IgD-negative memory B cell (primary cell): ENCODE data around the gene MYL7. TPM values are rescaled to one million over a fixed set of nuclear protein-coding genes. Genes with fewer than 3 reads are reported as not detected.

Experiments used
- H3K27ac Mint-ChIP-seq, 3 donors: one replicate each; pipeline ENCODE4 v1.8.0; 2020 to 2022; ENCODE audit warnings: mild to moderate bottlenecking in 3 of 3, mixed read lengths in 3 of 3, moderate library complexity in 1 of 3
- H3K27me3 Mint-ChIP-seq: one replicate; pipeline ENCODE4 v1.8.0; 2021; ENCODE audit warnings: mixed read lengths
- H3K36me3 Mint-ChIP-seq: one replicate; pipeline ENCODE4 v1.8.0; 2020; ENCODE audit warnings: mild to moderate bottlenecking, mixed read lengths
- H3K4me1 Mint-ChIP-seq, 3 donors: one replicate each; pipeline ENCODE4 v1.8.0; 2020 to 2022; ENCODE audit warnings: mixed read lengths in 3 of 3, mild to moderate bottlenecking in 1 of 3
- H3K4me3 Mint-ChIP-seq, 4 donors: one replicate each; pipeline ENCODE4 v1.8.0; 2020 to 2022; ENCODE audit warnings: mild to moderate bottlenecking in 4 of 4, mixed read lengths in 4 of 4, moderate library complexity in 3 of 4
- H3K9me3 Mint-ChIP-seq, 3 donors: one replicate each; pipeline ENCODE4 v1.8.0; 2020 to 2021; ENCODE audit warnings: mixed read lengths in 3 of 3, mild to moderate bottlenecking in 1 of 3
- polyA plus RNA-seq: library from polyadenylated mRNA; unstranded; fragments of 300-500 nt; fragmentation: Illumina TruSeq; gene quantifications from one replicate; pipeline ENCODE4 v1.2.3, GENCODE V29; 2021

MYL7 gene, protein sequence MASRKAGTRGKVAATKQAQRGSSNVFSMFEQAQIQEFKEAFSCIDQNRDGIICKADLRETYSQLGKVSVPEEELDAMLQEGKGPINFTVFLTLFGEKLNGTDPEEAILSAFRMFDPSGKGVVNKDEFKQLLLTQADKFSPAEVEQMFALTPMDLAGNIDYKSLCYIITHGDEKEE
- polyA plus RNA-seq, result not detected

DNA sequence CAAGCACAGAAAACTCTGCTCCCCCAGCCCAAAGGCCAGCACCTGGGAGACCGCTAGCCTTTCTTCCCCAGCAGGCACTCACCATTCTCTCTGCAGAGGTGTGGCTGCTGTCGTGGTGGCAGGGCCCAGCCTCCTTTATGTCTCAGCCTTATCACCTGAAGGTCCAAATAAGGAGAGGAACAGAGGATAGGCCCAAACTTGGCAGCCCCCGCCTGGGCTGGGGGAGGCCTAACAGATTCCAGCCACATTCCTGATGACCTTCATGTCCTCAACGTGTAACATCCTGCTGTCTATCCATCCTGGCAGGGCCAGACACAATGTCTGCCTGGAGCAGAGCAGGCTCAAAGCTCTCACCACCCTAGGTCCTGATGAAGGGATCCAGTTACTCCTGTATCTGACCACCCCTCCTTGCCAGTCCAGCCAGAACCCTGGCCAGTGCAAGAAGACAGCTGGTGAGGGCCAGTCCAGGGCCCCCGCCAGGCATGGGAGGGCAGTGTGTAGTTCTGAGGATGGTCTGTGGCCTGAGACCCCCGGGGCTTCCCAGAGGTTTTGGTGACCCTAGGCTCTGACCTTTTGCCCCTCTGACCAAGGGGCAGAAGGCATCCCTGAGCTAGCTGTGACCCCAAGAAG is at the start of gene MYL7:
Gene MYL7 (minus strand): TSS at position 112 of the 630 bp plus-strand sequence. CDS start 27 bp downstream, at position 85.
- no peak within 1 kb of the TSS for H3K4me3 Mint-ChIP-seq
- H3K4me1 Mint-ChIP-seq, result peaks cover 0 to 1% (median 0%) of the 10 kb centered on the region in 3 donors
- H3K27ac Mint-ChIP-seq, result no peak within 1 kb of the TSS
- H3K36me3 Mint-ChIP-seq, result no peaks in the 10 kb centered on the region
- H3K9me3 Mint-ChIP-seq, result no peaks in the 10 kb centered on the region
- peaks cover 4% of the 10 kb centered on the region for H3K27me3 Mint-ChIP-seq

DNA sequence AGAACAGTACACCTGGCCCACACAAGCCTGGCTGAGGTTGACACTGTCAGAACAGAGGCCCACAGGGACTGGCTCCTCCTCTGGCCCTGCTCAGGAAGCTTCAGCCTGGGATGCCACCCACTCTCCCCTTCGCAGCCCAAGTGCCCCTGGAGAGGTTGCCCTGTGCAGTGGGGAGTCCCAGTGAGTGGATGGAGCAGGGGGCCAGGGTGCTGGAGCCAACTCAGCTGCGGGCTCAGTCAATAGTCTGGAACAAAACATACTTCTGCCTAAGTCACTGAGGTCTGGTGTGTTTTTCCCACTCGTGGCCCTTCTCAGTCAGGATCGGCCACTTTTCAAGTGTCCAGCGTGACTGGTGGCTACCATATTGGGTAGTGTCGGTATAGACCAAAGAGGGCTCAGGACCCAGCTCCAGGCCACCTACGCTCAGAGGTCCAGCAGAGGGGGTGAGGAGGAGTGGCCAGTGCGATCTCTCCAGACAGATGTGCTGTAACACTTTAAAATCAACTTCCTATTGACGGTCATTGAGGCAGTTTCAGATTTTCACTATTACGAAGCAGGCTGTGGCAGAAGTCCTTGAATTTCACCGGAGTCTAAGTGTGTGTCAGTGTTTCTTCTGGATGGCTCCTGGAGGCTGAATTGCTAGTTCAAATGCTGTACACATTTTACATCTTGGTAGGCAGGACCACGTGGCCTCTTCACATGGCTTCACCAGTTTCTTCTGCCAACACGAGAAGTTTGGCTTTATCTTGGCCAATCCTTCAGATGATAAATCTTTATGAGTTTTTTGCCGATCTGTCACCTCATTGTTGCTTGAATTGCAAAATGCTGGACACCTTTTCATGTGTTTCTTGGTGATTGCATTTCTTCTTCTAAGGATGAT is 49.1 kb upstream of the MYL7 start:
- Mint-ChIP-seq H3K4me3 (no peak overlapping the region), H3K9me3 (no peaks in the 10 kb centered on the region), H3K36me3 (no peaks in the 10 kb centered on the region), H3K4me1 (no peaks in the 10 kb centered on the region), H3K27me3 (peaks cover 3% of the 10 kb centered on the region), H3K27ac (no peak overlapping the region)

DNA sequence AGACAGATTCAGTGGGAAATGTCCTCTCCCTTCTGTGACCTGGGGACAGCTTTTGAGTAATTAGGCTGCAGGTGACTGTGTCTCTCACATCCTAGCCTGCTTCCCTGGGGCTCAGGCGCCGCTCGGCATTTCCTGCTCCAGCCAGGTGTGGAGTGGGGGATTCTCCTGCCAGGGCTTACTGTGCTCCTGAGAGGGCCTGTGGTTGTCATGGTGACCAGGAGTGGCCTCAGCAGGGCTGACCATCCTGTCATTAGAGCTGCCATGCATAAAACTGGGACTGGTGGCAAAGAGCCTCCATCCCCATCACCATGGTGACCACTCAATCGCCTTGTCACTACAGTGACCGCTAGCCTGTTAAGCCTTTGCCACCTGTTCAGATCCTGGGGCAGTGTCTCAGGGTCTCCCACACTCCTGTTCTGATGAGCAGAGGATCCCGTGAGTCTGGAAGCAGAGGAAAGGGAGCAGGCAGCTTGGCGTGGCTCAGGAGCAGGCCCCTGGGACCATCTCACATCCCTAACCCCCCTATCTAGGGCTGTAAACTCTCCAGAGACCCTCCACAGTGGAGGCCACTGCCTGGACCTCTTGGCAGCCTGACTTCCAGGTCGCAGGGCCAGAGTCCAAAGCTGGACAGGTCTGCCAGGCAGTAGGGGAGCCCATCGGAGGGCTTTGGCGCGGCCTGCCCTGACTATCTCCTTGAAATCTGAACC is 48.3 kb upstream of the MYL7 start, which contains the start of gene GCK:
Gene GCK (minus strand): TSS at position 154 of the 707 bp plus-strand sequence. CDS start 486 bp downstream, outside the sequence.
- H3K9me3 Mint-ChIP-seq, result no peaks in the 10 kb centered on the region
- H3K36me3 Mint-ChIP-seq, result no peaks in the 10 kb centered on the region
- no peaks in the 10 kb centered on the region for H3K4me1 Mint-ChIP-seq
- H3K27ac Mint-ChIP-seq, result no peak within 1 kb of the TSS
- H3K27me3 Mint-ChIP-seq, result peaks cover 3% of the 10 kb centered on the region
- H3K4me3 Mint-ChIP-seq, result no peak within 1 kb of the TSS

DNA sequence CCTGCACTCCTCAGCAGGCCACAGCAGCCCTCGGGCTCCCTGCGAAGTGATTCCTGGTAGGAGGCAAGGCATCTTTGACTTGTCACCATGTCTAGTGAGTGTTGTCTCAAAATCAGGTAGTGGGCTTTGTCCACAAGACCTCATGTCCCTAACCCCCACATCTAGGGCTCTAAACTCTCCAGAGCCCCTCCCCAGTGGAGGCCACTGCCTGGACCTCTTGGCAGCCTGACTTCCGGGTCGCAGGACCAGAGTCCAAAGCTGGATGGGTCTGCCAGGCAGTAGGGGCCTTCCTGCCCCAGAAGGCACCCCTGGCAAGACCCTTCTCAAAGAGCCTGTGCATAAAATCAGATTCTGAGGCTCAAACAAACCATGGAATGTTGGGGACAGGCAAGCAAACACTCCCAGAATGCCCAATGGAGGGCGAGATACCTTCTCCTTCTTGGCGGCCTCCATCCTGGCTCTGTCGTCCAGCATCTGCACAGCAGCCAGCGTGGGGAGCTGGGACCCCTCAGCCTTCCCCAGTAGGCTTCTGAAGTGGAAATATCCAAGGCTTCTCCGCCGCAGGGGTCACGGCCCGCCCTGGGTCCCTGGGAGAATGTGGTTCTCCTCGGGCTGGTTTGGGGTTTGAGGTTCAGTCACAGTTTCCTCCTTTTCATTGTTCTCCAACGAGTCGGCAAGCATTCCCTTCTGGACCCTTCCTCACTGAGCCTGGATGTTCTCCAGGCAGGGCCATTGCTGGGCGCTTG is 47.5 kb upstream of the MYL7 start:
- Mint-ChIP-seq H3K4me1 (no peaks in the 10 kb centered on the region), H3K9me3 (no peaks in the 10 kb centered on the region), H3K4me3 (no peak overlapping the region), H3K27me3 (peaks cover 5% of the 10 kb centered on the region), H3K36me3 (no peaks in the 10 kb centered on the region), H3K27ac (no peak overlapping the region)

DNA sequence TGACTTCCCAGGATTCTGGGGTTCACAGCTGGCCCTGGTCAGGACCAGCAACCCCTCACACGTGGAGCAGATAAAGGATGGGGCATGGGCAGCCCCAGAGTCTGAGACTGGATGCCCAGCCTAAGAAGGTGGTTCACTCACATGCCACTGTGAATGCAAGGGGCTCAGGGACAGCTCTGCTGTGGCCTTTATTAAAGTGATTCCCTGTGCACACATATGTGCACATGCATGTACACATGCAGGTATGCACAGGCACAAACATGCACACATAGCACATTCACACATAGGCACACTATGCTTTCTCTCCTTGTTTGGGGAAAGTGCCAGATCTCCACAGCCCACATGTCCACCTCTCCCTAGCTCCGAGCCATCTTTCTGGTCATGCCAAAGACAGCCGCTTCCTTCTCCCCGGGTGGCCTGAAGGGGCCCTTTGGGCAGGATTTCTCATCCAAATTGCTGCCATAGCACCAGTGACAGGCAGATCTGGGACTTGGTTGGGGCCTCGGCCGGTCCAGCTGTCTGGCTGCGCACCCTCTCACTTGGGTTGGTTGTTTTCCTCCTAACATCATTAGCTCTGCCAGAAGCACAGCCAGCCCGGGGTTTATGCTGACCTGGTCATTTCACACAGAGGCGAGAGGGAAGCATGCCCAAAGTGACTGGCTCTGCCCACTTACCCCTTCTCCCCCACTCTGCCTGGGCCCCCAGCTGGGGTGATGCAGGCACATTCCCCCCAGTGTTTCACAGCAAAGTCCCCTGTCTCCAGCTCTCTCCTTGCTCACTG is 46.7 kb upstream of the MYL7 start:
- H3K36me3 Mint-ChIP-seq, result peaks cover 2% of the 10 kb centered on the region
- H3K9me3 Mint-ChIP-seq, result peaks cover 0 to 5% (median 0%) of the 10 kb centered on the region in 3 donors
- H3K4me3 Mint-ChIP-seq, result no peak overlapping the region
- no peaks in the 10 kb centered on the region for H3K4me1 Mint-ChIP-seq
- peaks cover 6% of the 10 kb centered on the region for H3K27me3 Mint-ChIP-seq
- no peak overlapping the region for H3K27ac Mint-ChIP-seq

DNA sequence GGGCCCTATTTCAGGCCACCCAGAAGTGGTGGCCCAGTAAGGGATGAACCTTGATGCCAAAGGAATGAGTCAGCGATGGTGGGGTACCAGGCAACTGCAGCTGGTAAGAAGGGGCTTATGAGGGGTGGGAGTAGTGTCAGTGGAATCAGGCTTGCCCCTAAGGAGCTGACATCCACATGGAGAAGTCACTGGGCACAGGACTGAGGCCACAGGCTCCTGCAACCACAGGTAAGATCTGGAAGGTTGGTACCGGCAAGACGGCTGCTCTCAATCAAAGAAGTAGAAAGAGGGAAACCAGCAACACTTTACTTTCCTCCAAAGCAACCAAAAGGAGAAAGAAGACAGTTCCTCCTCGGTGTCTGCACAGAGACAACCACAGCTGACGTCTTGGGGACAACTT is 45.6 kb upstream of the MYL7 start:
- Mint-ChIP-seq H3K27me3 (peaks cover 11% of the 10 kb centered on the region), H3K4me1 (no peaks in the 10 kb centered on the region), H3K27ac (no peak overlapping the region), H3K36me3 (peaks cover 2% of the 10 kb centered on the region), H3K9me3 (peaks cover 0 to 6% (median 2%) of the 10 kb centered on the region in 3 donors), H3K4me3 (peak overlapping the region in 1 of 4 donors; percentile 66)

DNA sequence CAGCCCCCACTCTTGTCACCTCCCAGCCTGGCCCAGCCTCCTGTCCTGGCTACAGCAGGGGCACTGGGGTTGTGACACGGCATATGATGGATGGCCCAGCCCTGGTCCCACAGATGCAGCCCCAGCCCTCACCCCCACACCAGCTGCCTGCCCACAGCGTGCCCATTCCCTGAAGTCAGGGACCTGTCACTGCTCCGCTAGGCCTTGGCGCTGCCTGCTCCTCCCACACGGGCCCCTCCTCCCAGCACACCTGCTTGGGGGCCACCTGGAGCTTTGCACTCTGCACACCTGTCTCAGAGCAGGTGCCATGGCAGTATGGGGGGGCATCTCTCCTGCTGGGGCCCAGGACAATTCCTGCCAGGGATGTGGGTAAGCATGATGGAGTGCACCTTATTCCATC is 44.6 kb upstream of the MYL7 start:
- Mint-ChIP-seq H3K27ac (peak overlapping the region in 1 of 3 donors; percentile 53), H3K36me3 (peaks cover 2% of the 10 kb centered on the region), H3K4me1 (no peaks in the 10 kb centered on the region), H3K9me3 (peaks cover 0 to 6% (median 5%) of the 10 kb centered on the region in 3 donors), H3K4me3 (no peak overlapping the region), H3K27me3 (peaks cover 11% of the 10 kb centered on the region)

DNA sequence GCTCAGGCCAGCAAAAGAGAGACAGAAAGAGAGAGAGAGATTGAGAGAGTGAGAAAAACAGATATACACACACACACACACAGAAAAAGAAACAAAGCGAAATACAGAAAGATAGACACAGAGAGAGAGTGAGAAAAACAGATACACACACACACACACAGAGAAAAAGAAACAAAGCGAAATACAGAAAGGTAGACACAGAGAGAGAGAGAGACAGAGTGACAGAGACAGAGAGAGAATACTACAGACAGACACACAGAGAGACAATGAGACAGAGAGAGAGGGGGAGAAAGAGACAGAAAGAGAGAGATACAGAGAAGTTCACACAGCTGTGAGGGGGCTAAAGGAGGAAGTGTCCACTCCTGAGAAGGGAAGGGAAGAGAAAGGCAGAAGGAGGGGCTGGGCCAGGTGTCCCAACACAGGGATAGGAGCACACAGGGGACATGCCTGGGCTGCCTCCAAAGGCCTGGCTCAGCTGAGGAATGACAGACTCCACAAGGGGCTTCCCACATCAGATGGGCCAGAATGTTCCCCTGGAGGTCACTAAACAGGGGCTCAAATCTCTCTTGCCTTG is 43.8 kb upstream of the MYL7 start:
- Mint-ChIP-seq H3K9me3 (peaks cover 0 to 6% (median 5%) of the 10 kb centered on the region in 3 donors), H3K4me1 (no peaks in the 10 kb centered on the region), H3K27ac (no peak overlapping the region), H3K27me3 (peaks cover 10% of the 10 kb centered on the region), H3K4me3 (no peak overlapping the region), H3K36me3 (peaks cover 2% of the 10 kb centered on the region)

DNA sequence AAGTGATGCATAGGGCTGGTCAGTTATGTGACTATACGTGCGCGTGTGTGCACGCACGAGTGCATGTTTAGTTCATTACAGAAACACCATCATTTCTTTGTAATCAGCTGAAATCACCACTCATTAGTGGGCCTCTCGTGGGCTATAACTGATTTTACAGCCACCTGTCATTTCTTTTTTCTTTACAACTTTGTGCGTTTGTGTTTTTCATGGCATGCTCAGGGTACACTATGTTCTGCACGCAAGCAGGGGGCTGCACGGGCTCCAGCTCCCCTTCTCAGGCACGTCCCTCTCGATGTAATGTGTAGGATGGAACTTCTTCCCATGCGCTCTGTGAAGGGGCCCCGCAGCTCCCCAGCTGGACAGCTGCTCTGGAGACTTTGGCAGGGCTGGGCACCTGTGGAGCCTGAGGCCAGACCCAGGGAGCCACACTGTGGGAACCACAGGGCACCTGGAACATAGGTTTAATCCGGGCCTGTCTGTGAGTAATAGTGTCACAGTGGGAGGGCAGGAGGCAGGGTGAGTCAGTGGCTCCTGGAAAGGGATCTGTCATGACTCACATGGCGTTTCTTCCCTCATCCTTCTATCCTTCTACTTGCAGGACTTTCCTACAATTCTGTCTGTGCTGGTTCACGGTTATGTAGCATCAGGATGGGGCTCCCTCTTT is 43.2 kb upstream of the MYL7 start:
- peaks cover 10% of the 10 kb centered on the region for H3K27me3 Mint-ChIP-seq
- H3K4me3 Mint-ChIP-seq, result no peak overlapping the region
- no peak overlapping the region for H3K27ac Mint-ChIP-seq
- peaks cover 0 to 6% (median 5%) of the 10 kb centered on the region in 3 donors for H3K9me3 Mint-ChIP-seq
- H3K4me1 Mint-ChIP-seq, result peaks cover 0 to under 1% (median 0%) of the 10 kb centered on the region in 3 donors
- H3K36me3 Mint-ChIP-seq, result peaks cover 2% of the 10 kb centered on the region

DNA sequence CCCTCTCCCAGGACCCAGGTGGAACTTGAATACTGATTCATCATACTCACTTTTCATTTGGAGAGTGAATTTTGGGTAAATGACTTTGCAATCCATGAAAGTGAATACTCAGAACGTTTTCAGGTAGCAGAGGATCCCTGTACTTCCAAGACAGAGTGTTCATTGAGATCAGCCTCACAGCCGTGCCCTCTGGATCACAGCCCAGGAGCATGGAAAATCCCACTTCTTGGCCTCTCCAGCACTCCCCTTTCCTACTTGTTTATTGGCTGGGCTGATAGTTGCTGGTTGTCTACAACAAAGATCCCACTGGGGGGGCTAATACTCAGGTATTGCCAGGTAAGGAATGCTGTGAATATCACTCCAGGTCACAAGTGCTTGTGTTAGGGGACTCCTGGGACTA is 42.3 kb upstream of the MYL7 start:
- H3K27ac Mint-ChIP-seq, result no peak overlapping the region
- peaks cover 0 to 2% (median 0%) of the 10 kb centered on the region in 3 donors for H3K4me1 Mint-ChIP-seq
- peaks cover 0 to 6% (median 5%) of the 10 kb centered on the region in 3 donors for H3K9me3 Mint-ChIP-seq

DNA sequence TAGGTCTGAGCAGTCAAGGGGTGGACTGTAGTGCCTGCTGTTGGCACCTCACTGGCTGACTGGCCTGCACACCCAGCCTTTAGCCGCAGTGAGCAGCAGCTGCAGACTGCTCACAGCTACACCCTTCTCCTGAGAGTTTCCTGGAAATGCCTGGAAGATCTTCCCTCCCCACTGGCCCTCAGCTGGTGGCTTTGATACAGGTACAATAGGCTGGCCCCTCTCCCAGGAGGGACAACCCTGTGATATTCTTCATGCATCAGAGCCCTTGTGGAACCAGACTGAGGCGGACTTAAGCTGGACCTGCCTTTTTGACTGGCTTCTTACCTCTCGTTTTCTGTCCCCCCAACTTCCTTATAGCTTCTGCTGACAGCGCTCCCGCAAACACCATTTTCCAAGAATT is 41.7 kb upstream of the MYL7 start:
- Mint-ChIP-seq H3K9me3 (peaks cover 0 to 6% (median 5%) of the 10 kb centered on the region in 3 donors), H3K36me3 (peaks cover 2% of the 10 kb centered on the region)

More for the DNA sequence above, 42.3 kb upstream of the MYL7 start:
- Mint-ChIP-seq H3K27me3 (peaks cover 11% of the 10 kb centered on the region), H3K36me3 (peaks cover 2% of the 10 kb centered on the region), H3K4me3 (no peak overlapping the region)

DNA sequence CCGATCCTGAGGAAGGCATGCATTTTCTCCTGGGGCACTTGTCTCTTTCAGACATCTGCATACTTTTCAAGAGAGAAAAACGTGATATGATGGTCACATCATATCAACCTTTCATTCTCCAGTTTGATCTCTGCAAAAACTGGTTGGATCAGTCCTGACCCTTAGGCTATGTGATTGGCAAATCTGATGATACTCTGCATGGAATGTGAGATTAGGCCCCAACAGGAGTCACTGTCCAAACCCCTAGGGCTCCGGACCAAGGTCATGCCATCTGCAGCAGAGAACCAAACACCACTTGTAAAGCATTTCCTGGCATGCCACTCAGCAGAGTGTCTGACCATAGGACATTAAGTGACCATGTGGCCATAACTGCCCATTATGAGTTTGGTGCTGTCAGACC is 39.5 kb upstream of the MYL7 start:
- Mint-ChIP-seq H3K27me3 (peaks cover 14% of the 10 kb centered on the region), H3K9me3 (peaks cover 0 to 6% (median 5%) of the 10 kb centered on the region in 3 donors), H3K4me3 (no peak overlapping the region)

More for the DNA sequence above, 41.7 kb upstream of the MYL7 start:
- peaks cover 11% of the 10 kb centered on the region for H3K27me3 Mint-ChIP-seq
- H3K27ac Mint-ChIP-seq, result no peak overlapping the region
- H3K4me3 Mint-ChIP-seq, result no peak overlapping the region
- peaks cover 0 to 2% (median 0%) of the 10 kb centered on the region in 3 donors for H3K4me1 Mint-ChIP-seq

More for the DNA sequence above, 39.5 kb upstream of the MYL7 start:
- H3K27ac Mint-ChIP-seq, result no peak overlapping the region
- peaks cover 0 to 2% (median 0%) of the 10 kb centered on the region in 3 donors for H3K4me1 Mint-ChIP-seq
- H3K36me3 Mint-ChIP-seq, result peaks cover 6% of the 10 kb centered on the region
